Prostate gland (tissue), 2 donors: Measurements from ENCODE around the gene INHA. TPM values are rescaled to one million over a fixed set of nuclear protein-coding genes. Genes with fewer than 3 reads are reported as not detected.

Source experiments
- DNase-seq: peaks from one replicate; pipeline ENCODE4 v3.0.0-alpha.2; 2019; ENCODE audit warnings: low spot score
- H3K27ac ChIP-seq, 2 donors: fragments of 200-600 bp; sonication (generic); 2 replicates each; pipeline ENCODE4 v1.5.1; 2017 to 2019
- H3K27me3 ChIP-seq: fragments of 200-600 bp; sonication (generic); replicated peaks from 2 replicates; pipeline ENCODE4 v1.5.1; 2019; ENCODE audit not compliant: insufficient read depth
- H3K36me3 ChIP-seq, 2 donors: fragments of 200-600 bp; sonication (generic); 1 replicate in 1 of 2; 2 replicates in 1 of 2; pipeline versions ENCODE4 v1.5.1 to v1.8.1; 2017 to 2019
- H3K4me1 ChIP-seq: fragments of 200-600 bp; sonication (generic); replicated peaks from 2 replicates; pipeline ENCODE4 v1.5.1; 2019
- H3K4me3 ChIP-seq, 2 donors: fragments of 200-600 bp; sonication (generic); 2 replicates each; pipeline ENCODE4 v1.5.1; 2017 to 2019
- H3K9me3 ChIP-seq: fragments of 200-600 bp; sonication (generic); 2 replicates; pipeline ENCODE4 v1.5.1; 2017
- POLR2A ChIP-seq: fragments of 450-650 bp; IDR thresholded peaks from one replicate; pipeline ENCODE4 v1.6.1; 2016; ENCODE audit warnings: antibody characterized with exemption, mild to moderate bottlenecking
- POLR2AphosphoS5 ChIP-seq: sonication (generic); formaldehyde crosslinking; IDR thresholded peaks from one replicate; pipeline ENCODE4 v1.6.1; 2017; ENCODE audit warnings: antibody characterized with exemption
- WGBS: methylation state at CpG from one replicate; pipeline ENCODE4 v1.1.5; 2018; 5-methylcytosine and 5-hydroxymethylcytosine counted together
- intact Hi-C: fragments of 100-400 bp; cut with DNase I; formaldehyde crosslinking; loops from one replicate; pipeline ENCODE4 v1.14.2; 2022
- total RNA-seq, 2 donors: library from RNA; depleted of rRNA; stranded (reverse); fragments of >200 nt; gene quantifications; one replicate each; pipeline ENCODE4 v1.1.0, GENCODE V29; 2016
- TF ChIP-seq, protein P1 (sequence below), 4 experiments: fragments of 200-600 bp in 2 of 4; fragments of 450-650 bp in 2 of 4; sonication (generic) in 2 of 4; IDR thresholded peaks; 1 replicate in 3 of 4; 2 replicates in 1 of 4; pipeline ENCODE4 v1.5.1; 2016 to 2019; ENCODE audit warnings: antibody characterized with exemption in 4 of 4, mild to moderate bottlenecking in 2 of 4, moderate library complexity in 2 of 4

Gene INHA
- total RNA-seq, 2 donors from 2014 or later = 0.96 to 391 TPM

DNA sequence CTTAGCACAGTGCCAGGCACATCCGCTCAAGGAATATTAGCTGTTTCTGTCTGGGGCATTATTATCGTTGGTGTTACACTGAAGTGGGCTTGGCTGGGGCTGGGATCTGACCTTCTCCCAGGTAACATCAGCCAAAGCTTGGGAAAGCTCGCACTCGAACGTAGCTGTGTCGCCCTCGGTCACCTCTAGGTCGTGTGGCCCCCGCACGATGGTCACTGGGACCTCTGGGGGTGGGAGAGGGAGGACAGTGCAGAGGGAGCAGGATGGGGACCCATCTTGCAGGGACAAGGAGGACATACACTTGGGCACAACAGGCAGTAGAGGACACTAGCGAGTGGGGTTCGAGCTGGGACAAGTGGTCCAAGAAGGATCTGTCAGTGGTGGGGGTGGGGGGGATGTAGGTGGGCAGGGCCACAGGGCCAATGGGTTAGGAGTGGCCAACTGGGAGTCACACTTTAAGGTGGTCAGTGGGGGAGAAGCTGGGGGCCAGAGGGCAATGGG is 18.6 kb upstream of the INHA start:
- H3K27ac ChIP-seq = no peak overlapping the region
- no peak overlapping the region for H3K4me3 ChIP-seq

DNA sequence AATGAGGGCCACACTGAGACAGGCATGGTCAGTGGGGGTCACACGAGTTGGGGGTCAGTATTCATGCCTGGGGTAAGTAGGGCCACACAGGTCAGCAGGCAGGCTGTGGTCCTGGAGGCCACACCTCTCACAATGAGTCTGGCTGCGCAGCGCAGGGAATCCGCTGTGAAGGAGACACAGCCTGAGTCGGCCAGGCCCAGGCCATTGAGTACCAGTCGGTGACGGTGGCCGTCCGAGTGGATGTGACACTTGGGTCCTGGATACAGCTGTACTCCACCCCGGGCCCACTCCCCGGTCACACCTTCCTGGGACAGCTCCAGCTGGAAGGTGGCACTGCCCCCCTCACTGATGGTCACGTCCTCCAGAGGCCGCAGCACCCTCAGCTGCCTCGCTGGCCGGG is 17.8 kb upstream of the INHA start:
- Histone ChIP-seq H3K36me3 (no peaks in the 10 kb centered on the region), H3K4me3 (no peak overlapping the region), H3K27ac (no peak overlapping the region), H3K9me3 (no peaks in the 10 kb centered on the region), H3K27me3 (no peaks in the 10 kb centered on the region), H3K4me1 (peaks cover 11% of the 10 kb centered on the region)
- intact Hi-C loops = no loop called here
- no peak for TF ChIP-seq POLR2AphosphoS5
- TF ChIP-seq, protein P1, sequence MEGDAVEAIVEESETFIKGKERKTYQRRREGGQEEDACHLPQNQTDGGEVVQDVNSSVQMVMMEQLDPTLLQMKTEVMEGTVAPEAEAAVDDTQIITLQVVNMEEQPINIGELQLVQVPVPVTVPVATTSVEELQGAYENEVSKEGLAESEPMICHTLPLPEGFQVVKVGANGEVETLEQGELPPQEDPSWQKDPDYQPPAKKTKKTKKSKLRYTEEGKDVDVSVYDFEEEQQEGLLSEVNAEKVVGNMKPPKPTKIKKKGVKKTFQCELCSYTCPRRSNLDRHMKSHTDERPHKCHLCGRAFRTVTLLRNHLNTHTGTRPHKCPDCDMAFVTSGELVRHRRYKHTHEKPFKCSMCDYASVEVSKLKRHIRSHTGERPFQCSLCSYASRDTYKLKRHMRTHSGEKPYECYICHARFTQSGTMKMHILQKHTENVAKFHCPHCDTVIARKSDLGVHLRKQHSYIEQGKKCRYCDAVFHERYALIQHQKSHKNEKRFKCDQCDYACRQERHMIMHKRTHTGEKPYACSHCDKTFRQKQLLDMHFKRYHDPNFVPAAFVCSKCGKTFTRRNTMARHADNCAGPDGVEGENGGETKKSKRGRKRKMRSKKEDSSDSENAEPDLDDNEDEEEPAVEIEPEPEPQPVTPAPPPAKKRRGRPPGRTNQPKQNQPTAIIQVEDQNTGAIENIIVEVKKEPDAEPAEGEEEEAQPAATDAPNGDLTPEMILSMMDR (IDR thresholded peaks at IDR 0.05) = no peak
- no peak for TF ChIP-seq POLR2A
- DNase-seq = no peak
- 96% methylated on average over 15 of the region's 15 CpGs for WGBS

More for the DNA sequence above, 18.6 kb upstream of the INHA start:
- H3K9me3 ChIP-seq = no peaks in the 10 kb centered on the region
- H3K4me1 ChIP-seq = peaks cover 11% of the 10 kb centered on the region
- TF ChIP-seq POLR2AphosphoS5 (no peak), POLR2A (no peak)
- TF ChIP-seq, protein P1 (IDR thresholded peaks at IDR 0.05) = no peak
- H3K27me3 ChIP-seq = no peaks in the 10 kb centered on the region
- no peaks in the 10 kb centered on the region for H3K36me3 ChIP-seq
- intact Hi-C loops = no loop called here
- WGBS = 74% methylated on average over 12 of the region's 12 CpGs
- DNase-seq = no peak

DNA sequence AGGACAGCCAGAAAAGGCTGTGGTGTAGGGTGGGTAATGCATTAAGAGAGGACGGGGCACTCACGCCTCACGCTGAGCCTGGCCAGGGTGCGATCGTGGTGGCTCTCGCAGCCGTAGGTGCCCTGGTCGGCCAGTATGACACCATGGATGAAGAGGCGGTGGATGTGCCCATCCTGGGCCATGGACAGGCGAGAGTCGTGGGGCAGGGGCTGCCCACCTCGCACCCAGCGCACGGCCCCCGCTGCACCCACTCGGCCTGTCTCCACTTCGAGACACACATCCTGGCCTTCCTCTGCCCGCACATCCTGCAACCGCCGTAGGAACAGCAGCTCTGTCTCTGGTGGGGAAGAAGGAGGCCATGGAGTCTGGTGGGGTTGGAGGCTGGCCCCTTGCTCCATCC is 16.2 kb upstream of the INHA start:
- H3K9me3 ChIP-seq = no peaks in the 10 kb centered on the region
- H3K4me1 ChIP-seq = peaks cover 11% of the 10 kb centered on the region
- intact Hi-C loops = no loop called here
- no peaks in the 10 kb centered on the region for H3K36me3 ChIP-seq
- WGBS = 94% methylated on average over 20 of the region's 20 CpGs
- H3K4me3 ChIP-seq = no peak overlapping the region
- H3K27me3 ChIP-seq = no peaks in the 10 kb centered on the region
- no peak overlapping the region for H3K27ac ChIP-seq
- TF ChIP-seq, protein P1 (IDR thresholded peaks at IDR 0.05) = no peak
- no peak for TF ChIP-seq POLR2AphosphoS5
- TF ChIP-seq POLR2A = no peak
- DNase-seq = no peak

DNA sequence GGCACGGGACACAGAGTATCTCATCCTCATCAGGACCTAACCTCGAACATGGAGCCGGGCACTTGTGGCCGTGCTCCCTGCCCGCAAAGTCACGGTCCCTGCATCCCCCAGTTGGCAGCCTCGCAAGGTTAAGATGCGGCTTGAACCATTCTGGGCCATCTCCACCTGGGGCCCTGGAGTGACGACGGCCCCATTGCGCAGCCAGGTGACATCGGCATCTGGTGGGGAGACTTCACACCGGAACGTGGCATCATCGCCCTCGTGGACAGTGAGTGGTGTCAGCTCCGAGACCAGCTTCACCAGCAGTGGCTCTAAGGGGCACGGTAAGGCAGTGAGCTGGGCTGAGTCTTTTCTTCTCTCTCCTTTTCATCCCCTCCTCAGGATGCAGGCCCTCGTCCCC is 15.7 kb upstream of the INHA start:
- H3K4me1 ChIP-seq = peaks cover 11% of the 10 kb centered on the region
- H3K27me3 ChIP-seq = no peaks in the 10 kb centered on the region
- TF ChIP-seq POLR2AphosphoS5 = no peak
- TF ChIP-seq, protein P1 (IDR thresholded peaks at IDR 0.05) = no peak
- TF ChIP-seq POLR2A = no peak
- DNase-seq = no peak
- no peaks in the 10 kb centered on the region for H3K9me3 ChIP-seq
- intact Hi-C loops = no loop called here
- H3K36me3 ChIP-seq = no peaks in the 10 kb centered on the region
- H3K27ac ChIP-seq = no peak overlapping the region
- 89% methylated on average over 19 of the region's 19 CpGs for WGBS
- no peak overlapping the region for H3K4me3 ChIP-seq

DNA sequence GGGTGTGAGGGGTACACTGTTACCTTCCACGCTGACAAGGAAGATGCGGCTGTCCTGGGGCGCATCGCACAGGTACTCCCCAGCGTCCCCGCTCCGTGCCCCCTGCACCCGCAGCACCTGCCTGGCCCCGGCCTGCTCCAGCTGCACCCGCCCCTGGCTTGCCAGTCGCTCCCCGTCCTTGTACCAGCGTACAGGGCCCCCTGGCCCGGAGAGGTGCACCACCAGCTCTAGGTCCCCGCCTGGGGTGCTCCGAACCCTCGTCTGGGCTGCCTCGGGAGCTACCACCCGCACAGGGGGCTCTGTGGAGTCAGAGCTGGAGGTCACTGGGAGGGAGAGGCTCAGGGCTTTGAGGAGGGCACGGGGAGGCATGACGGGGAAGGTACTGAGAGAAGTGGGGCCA is 14.8 kb upstream of the INHA start:
- peaks cover 4% of the 10 kb centered on the region for H3K4me1 ChIP-seq
- H3K9me3 ChIP-seq = no peaks in the 10 kb centered on the region
- 91% methylated on average over 21 of the region's 21 CpGs for WGBS
- no peaks in the 10 kb centered on the region for H3K27me3 ChIP-seq
- peaks cover 0 to 3% of the 10 kb centered on the region in 2 donors for H3K36me3 ChIP-seq
- no peak overlapping the region for H3K4me3 ChIP-seq
- no peak overlapping the region for H3K27ac ChIP-seq
- TF ChIP-seq POLR2A (no peak), POLR2AphosphoS5 (no peak)
- TF ChIP-seq, protein P1 (IDR thresholded peaks at IDR 0.05) = no peak
- no peak for DNase-seq
- intact Hi-C loops = no loop called here
